Fibroblast of the aortic adventitia (primary cell): ENCODE results near the gene STBD1. TPM values are rescaled to one million over a fixed set of nuclear protein-coding genes. Genes with fewer than 3 reads are reported as not detected.

Experiments
- DNase-seq: peaks from one replicate; pipeline ENCODE4 v3.0.0-alpha.2; 2010; ENCODE audit warnings: low read depth
- H3K4me3 ChIP-seq: 2 replicates; pipeline ENCODE4 v1.5.1; 2011; ENCODE audit warnings: low read depth, mild to moderate bottlenecking, control low read depth, low read length, moderate library complexity
- total RNA-seq: library from RNA; depleted of rRNA; stranded (reverse); fragments of >200 nt; gene quantifications from 2 replicates; pipeline ENCODE4 v1.2.3, GENCODE V29; 2012; ENCODE audit warnings: low replicate concordance
- TF ChIP-seq, protein P1 (sequence below): IDR thresholded peaks from 2 replicates; pipeline ENCODE4 v1.5.1; 2011; ENCODE audit warnings: mild to moderate bottlenecking, low read length, control low read depth, inconsistent platforms; ENCODE audit not compliant: insufficient read depth

The STBD1 gene
- total RNA-seq, 1 donor = 3.6 TPM

DNA sequence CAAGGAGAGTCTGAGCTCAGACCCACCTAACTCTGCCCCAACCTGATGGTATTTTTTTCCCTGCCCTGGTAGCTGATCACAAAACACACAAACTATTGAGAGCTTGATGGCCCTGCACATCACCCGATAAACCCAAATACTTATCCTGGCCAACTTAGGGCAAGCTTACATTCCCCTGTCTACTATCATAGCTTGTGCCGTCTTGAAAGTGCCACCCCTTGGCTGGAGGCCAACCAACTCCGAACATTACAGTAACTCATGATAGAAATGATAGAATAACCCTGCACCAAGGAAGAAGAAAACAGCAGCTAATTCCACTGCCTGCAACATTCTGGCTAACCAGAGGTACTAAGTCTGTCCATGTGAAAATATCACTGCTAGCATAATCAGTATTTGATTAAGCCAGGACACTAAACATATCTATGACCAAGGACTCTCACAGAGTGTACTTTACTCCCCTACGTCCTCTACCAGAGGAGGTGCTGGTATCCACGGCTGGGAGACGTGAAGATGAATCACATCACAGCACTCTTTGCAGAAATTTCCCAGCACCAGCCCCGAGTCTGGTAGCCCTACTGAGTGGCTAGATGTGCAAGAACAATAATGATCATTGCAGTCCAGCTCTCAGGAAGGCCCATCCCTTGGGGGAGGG lies 8.9 kb downstream of the STBD1 start:
- TF ChIP-seq, protein P1, sequence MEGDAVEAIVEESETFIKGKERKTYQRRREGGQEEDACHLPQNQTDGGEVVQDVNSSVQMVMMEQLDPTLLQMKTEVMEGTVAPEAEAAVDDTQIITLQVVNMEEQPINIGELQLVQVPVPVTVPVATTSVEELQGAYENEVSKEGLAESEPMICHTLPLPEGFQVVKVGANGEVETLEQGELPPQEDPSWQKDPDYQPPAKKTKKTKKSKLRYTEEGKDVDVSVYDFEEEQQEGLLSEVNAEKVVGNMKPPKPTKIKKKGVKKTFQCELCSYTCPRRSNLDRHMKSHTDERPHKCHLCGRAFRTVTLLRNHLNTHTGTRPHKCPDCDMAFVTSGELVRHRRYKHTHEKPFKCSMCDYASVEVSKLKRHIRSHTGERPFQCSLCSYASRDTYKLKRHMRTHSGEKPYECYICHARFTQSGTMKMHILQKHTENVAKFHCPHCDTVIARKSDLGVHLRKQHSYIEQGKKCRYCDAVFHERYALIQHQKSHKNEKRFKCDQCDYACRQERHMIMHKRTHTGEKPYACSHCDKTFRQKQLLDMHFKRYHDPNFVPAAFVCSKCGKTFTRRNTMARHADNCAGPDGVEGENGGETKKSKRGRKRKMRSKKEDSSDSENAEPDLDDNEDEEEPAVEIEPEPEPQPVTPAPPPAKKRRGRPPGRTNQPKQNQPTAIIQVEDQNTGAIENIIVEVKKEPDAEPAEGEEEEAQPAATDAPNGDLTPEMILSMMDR = no peak
- no peak overlapping the region for H3K4me3 ChIP-seq
- no peak for DNase-seq

DNA sequence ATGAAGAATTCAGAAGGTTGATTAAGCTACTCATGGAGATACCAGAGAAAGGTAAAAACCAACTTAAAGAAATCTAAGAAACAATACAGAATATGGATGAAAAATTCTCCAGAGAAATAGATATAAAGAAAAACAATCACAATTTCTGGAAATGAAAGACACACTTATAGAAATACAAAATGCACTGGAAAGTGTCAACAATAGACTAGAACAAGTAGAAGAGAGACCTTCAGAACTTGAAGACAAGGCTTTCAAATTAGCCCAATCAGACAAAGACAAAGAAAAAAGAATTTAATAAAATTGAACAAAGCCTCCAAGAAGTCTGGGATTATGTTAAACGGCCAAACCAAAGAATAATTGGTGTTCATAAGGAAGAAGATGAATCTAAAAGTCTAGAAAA lies 9.6 kb downstream of the STBD1 start:
- no peak overlapping the region for H3K4me3 ChIP-seq
- no peak for DNase-seq
- TF ChIP-seq, protein P1 = no peak

DNA sequence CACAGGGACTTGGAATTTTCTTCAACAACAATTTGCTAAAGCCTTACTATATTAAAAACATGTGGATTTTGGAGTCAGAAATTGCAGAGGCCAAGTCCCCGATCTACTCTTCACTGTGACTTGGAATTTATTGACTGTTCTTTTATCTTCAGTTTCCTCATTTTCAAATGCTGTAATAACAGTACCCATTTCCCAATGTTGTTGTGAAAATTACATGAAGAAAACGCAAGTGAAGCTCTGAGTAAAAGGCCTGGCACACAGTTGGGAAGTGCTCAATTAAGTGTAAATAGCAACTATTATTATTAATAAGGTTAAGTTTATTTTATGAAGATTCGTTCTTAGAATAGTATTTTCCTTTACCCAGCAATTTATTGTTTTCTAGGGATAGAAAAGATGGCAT lies 15.7 kb downstream of the STBD1 start:
- H3K4me3 ChIP-seq = no peak overlapping the region
- no peak for DNase-seq
- TF ChIP-seq, protein P1 = no peak

DNA sequence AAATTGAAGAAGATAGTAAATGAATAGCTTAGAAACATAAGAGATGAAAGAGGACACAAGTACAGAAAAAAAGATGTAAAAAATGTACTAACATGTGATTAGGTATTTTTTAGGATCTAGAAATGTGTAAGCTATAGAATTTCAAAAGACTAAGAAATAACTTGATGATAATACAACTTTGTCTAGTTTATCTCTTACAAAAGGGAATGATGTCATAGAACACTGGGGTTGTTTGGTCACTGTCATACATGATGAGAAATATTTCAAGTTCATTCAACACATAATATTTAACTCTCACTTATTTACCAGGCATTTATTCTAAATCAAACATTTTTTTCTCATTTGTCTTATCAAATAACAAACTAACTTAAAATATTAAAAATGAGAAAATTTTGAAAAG lies 18.5 kb downstream of the STBD1 start:
- DNase-seq = no peak
- TF ChIP-seq, protein P1 = no peak
- H3K4me3 ChIP-seq = no peak overlapping the region

DNA sequence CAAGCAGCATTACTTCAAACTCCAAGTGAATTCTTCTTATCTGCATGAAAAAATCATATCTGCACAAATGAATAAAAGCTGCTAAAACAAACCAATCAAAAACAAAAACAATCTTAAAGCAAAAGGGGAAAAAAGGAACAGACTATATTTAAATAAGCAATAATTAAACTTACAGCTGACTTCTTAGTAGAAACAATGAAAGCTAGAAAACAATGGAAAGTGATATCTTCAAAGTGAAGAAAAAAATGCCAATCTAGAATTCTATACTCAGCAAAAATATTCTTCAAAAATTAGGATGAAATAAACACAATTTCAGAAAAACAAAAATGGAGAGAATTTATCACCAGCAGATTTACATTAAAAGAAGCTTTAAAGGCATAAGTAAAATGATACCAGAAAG lies 20.0 kb downstream of the STBD1 start:
- H3K4me3 ChIP-seq = no peak overlapping the region
- TF ChIP-seq, protein P1 = no peak
- DNase-seq = no peak

DNA sequence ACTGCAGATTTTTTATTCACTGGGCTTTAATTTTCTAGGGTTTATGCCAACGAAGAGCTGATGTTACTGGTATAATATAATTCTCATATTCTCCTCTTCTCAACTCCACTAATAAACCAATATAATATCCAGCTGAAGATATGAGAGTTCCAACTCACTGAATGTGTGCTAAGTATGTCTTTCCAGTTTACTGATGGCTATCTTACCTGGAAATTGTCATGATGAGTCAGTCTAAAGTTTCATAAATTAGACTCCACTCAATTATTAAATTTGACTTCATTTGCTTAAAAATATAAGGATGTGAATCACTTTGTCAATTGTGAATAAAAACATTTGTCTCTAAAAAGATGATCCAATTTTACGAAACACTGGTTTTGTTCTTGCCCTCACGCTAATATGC lies 28.4 kb downstream of the STBD1 start:
- TF ChIP-seq, protein P1 = no peak

DNA sequence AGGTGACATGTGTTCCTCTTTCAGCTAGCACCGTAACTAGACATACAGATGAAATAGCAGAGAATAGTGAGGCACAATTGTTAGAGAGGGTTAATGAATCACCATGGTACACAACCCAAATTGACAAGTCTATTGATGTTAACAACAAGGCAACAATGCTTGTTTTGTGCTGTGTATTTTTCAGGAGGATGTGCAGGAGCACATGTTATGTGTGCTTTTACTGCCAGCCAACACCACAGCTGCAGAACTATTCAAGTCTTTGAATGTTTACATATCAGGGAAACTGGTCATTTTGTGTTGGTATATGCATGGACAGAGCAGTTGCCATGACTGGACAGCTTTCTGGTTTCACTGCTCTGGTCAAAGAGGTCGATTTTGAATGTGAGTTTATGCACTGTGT lies 32.8 kb downstream of the STBD1 start:
- TF ChIP-seq, protein P1 = no peak
- no peak overlapping the region for H3K4me3 ChIP-seq
- no peak for DNase-seq

More for the DNA sequence above, 28.4 kb downstream of the STBD1 start:
- H3K4me3 ChIP-seq = no peak overlapping the region
- DNase-seq = no peak
